ENCODE measurements around the gene KCNIP1.

Gene KCNIP1

GRCh38 chr5:170579601-170580000 is 75.8 kb downstream of the KCNIP1 start:
- no peak for TF ChIP-seq CTCF (IDR thresholded peaks at IDR 0.05; ENCODE audit: insufficient read depth, low read length, poor library complexity, severe bottlenecking)
- TF ChIP-seq EZH2phosphoT487 (conservative IDR thresholded peaks at IDR 0.05; ENCODE audit: low read length) = no peak
- H4K20me1 ChIP-seq (ENCODE audit: low read depth, low read length) = no peaks in the 10 kb centered on the region
- H3K27me3 ChIP-seq (ENCODE audit: low read length) = no peaks in the 10 kb centered on the region

GRCh38 chr5:170581211-170581610 is 77.4 kb downstream of the KCNIP1 start:
- no peak for TF ChIP-seq EZH2phosphoT487 (conservative IDR thresholded peaks at IDR 0.05; ENCODE audit: low read length)
- no peak for TF ChIP-seq CTCF (IDR thresholded peaks at IDR 0.05; ENCODE audit: insufficient read depth, low read length, poor library complexity, severe bottlenecking)
- Histone ChIP-seq H3K27me3 (ENCODE audit: low read length) (no peaks in the 10 kb centered on the region), H3K9me3 (ENCODE audit: insufficient read depth, low read length) (no peaks in the 10 kb centered on the region), H2AFZ (ENCODE audit: low read depth, low read length, severe bottlenecking) (no peak overlapping the region), H3K9me2 (replicated peaks; ENCODE audit: insufficient read depth, low read length) (no peaks in the 10 kb centered on the region), H3K36me3 (ENCODE audit: low read length) (no peaks in the 10 kb centered on the region), H3K4me2 (ENCODE audit: low read depth, low read length, poor library complexity, severe bottlenecking) (no peak overlapping the region), H4K20me1 (ENCODE audit: low read depth, low read length) (no peaks in the 10 kb centered on the region), H3K79me2 (ENCODE audit: insufficient read depth, low read length) (no peaks in the 10 kb centered on the region), H3K27ac (ENCODE audit: low read depth, low read length) (no peak overlapping the region), H3F3A (ENCODE audit: insufficient read depth) (no peaks in the 10 kb centered on the region), H3K9ac (ENCODE audit: low read length) (no peak overlapping the region), H3K4me3 (ENCODE audit: insufficient read depth, low read length, poor library complexity, severe bottlenecking) (no peak overlapping the region)

More at GRCh38 chr5:170579601-170580000, 75.8 kb downstream of the KCNIP1 start:
- H3K9me2 ChIP-seq (replicated peaks; ENCODE audit: insufficient read depth, low read length) = no peaks in the 10 kb centered on the region
- no peak overlapping the region for H3K4me3 ChIP-seq (ENCODE audit: insufficient read depth, low read length, poor library complexity, severe bottlenecking)
- no peaks in the 10 kb centered on the region for H3K9me3 ChIP-seq (ENCODE audit: insufficient read depth, low read length)
- no peak overlapping the region for H2AFZ ChIP-seq (ENCODE audit: low read depth, low read length, severe bottlenecking)
- H3K4me2 ChIP-seq (ENCODE audit: low read depth, low read length, poor library complexity, severe bottlenecking) = no peak overlapping the region
- no peaks in the 10 kb centered on the region for H3K79me2 ChIP-seq (ENCODE audit: insufficient read depth, low read length)
- no peak overlapping the region for H3K9ac ChIP-seq (ENCODE audit: low read length)
- no peak overlapping the region for H3K27ac ChIP-seq (ENCODE audit: low read depth, low read length)
- H3F3A ChIP-seq (ENCODE audit: insufficient read depth) = no peaks in the 10 kb centered on the region
- no peaks in the 10 kb centered on the region for H3K36me3 ChIP-seq (ENCODE audit: low read length)

GRCh38 chr5:170582644-170583330 is 79.0 kb downstream of the KCNIP1 start:
- Histone ChIP-seq H3K9ac (ENCODE audit: low read length) (no peak overlapping the region), H3K9me3 (ENCODE audit: insufficient read depth, low read length) (no peaks in the 10 kb centered on the region), H4K20me1 (ENCODE audit: low read depth, low read length) (no peaks in the 10 kb centered on the region), H3K27ac (ENCODE audit: low read depth, low read length) (no peak overlapping the region), H3K27me3 (ENCODE audit: low read length) (no peaks in the 10 kb centered on the region), H3K4me3 (ENCODE audit: insufficient read depth, low read length, poor library complexity, severe bottlenecking) (no peak overlapping the region), H3K36me3 (ENCODE audit: low read length) (no peaks in the 10 kb centered on the region), H3F3A (ENCODE audit: insufficient read depth) (no peaks in the 10 kb centered on the region), H3K4me2 (ENCODE audit: low read depth, low read length, poor library complexity, severe bottlenecking) (no peak overlapping the region), H3K9me2 (replicated peaks; ENCODE audit: insufficient read depth, low read length) (no peaks in the 10 kb centered on the region), H3K79me2 (ENCODE audit: insufficient read depth, low read length) (no peaks in the 10 kb centered on the region), H2AFZ (ENCODE audit: low read depth, low read length, severe bottlenecking) (no peak overlapping the region)
- TF ChIP-seq EZH2phosphoT487 (conservative IDR thresholded peaks at IDR 0.05; ENCODE audit: low read length) (no peak), CTCF (IDR thresholded peaks at IDR 0.05; ENCODE audit: insufficient read depth, low read length, poor library complexity, severe bottlenecking) (no peak)

Data from SU-DHL-6 (cell line).